Common myeloid progenitor, CD34-positive (primary cell): ENCODE results near the gene KCNS1.

ENCODE experiments used
- CTCF ChIA-PET: fragments of 350-600 bp; sonication (Branson Sonifier 250); formaldehyde crosslinking; loops from one replicate; lab custom pipeline; 2021; ENCODE audit warnings: antibody characterized with exemption; lab: Charles Lee
- POLR2A ChIA-PET: fragments of 350-600 bp; sonication (Branson Sonifier 250); formaldehyde crosslinking; loops from one replicate; lab custom pipeline; 2021; ENCODE audit warnings: antibody characterized with exemption; lab: Charles Lee
- DNase-seq, 3 donors: peaks; one replicate each; pipeline versions ENCODE4 v3.0.0 to v3.0.0-alpha.2; 2013
- H3K27ac ChIP-seq, 2 experiments: 1 replicate in 1 of 2; 2 replicates in 1 of 2; pipeline ENCODE4 v1.7.0; 2013; ENCODE audit warnings: inconsistent platforms in 2 of 2, low read length in 2 of 2, mild to moderate bottlenecking in 2 of 2, low read depth in 1 of 2, moderate library complexity in 1 of 2; ENCODE audit not compliant: severe bottlenecking in 2 of 2, insufficient read depth in 1 of 2, poor library complexity in 1 of 2
- H3K27me3 ChIP-seq, 5 experiments: replicated peaks in 2 of 5; 1 replicate in 3 of 5; 2 replicates in 2 of 5; pipeline versions ENCODE4 v1.6.1 to v1.7.0; 2013; ENCODE audit warnings: low read length in 4 of 5, mild to moderate bottlenecking in 2 of 5, moderate library complexity in 2 of 5, inconsistent platforms in 1 of 5; ENCODE audit not compliant: insufficient read depth in 5 of 5, control insufficient read depth in 4 of 5
- H3K36me3 ChIP-seq, 4 experiments: 1 replicate in 2 of 4; 2 replicates in 2 of 4; pipeline versions ENCODE4 v1.6.1 to v1.7.0; 2013; ENCODE audit warnings: low read length in 3 of 4, control low read depth in 1 of 4, mild to moderate bottlenecking in 1 of 4; ENCODE audit not compliant: control insufficient read depth in 4 of 4, insufficient read depth in 4 of 4
- H3K4me1 ChIP-seq, 4 experiments: 1 replicate in 3 of 4; 2 replicates in 1 of 4; pipeline versions ENCODE4 v1.6.1 to v1.7.1; 2013; ENCODE audit warnings: low read length in 3 of 4, mild to moderate bottlenecking in 3 of 4, control low read depth in 1 of 4, inconsistent platforms in 1 of 4, moderate library complexity in 1 of 4; ENCODE audit not compliant: control insufficient read depth in 4 of 4, insufficient read depth in 4 of 4; ENCODE audit errors: control extremely low read depth in 1 of 4
- H3K4me3 ChIP-seq, 7 experiments: 1 replicate in 4 of 7; 2 replicates in 3 of 7; pipeline versions ENCODE4 v1.5.1 to v1.7.0; 2013; ENCODE audit warnings: mild to moderate bottlenecking in 7 of 7, low read length in 6 of 7, moderate library complexity in 6 of 7, inconsistent platforms in 2 of 7, low read depth in 2 of 7, control low read depth in 1 of 7; ENCODE audit not compliant: insufficient read depth in 4 of 7, control insufficient read depth in 1 of 7; ENCODE audit errors: extremely low read depth in 1 of 7
- H3K9me3 ChIP-seq, 5 experiments: 1 replicate in 4 of 5; 2 replicates in 1 of 5; pipeline versions ENCODE4 v1.6.1 to v1.7.1; 2013; ENCODE audit warnings: low read length in 4 of 5, mild to moderate bottlenecking in 2 of 5, inconsistent platforms in 1 of 5, low read depth in 1 of 5, moderate library complexity in 1 of 5; ENCODE audit not compliant: control insufficient read depth in 4 of 5, insufficient read depth in 2 of 5; ENCODE audit errors: control extremely low read depth in 1 of 5
- WGBS: methylation state at CpG from one replicate; pipeline ENCODE4 v1.1.5; 2013; ENCODE audit not compliant: insufficient coverage; 5-methylcytosine and 5-hydroxymethylcytosine counted together

The KCNS1 gene

GRCh38 chr20:45128099-45128498 is 27.2 kb upstream of the KCNS1 start:
- WGBS: 80% methylated on average over 2 of the region's 2 CpGs
- ChIA-PET CTCF (interaction anchor here (1.1 kb wide), 1 partner anchor 16 kb away, joined by 3 read pairs; no protein-coding TSS in a partner anchor), POLR2A (no interaction called here)
- Histone ChIP-seq H3K27ac (no peak overlapping the region), H3K36me3 (no peaks in the 10 kb centered on the region), H3K9me3 (peaks cover 0 to 3% (median 0%) of the 10 kb centered on the region in 5 experiments), H3K4me3 (no peak overlapping the region), H3K4me1 (no peaks in the 10 kb centered on the region), H3K27me3 (peaks cover 4 to 41% (median 15%) of the 10 kb centered on the region in 5 experiments)
- no peak for DNase-seq

GRCh38 chr20:45124365-45124764 is 23.4 kb upstream of the KCNS1 start, which contains the start of gene WFDC12:
TSS of gene WFDC12 (minus strand) at chr20:45124465. CDS start at chr20:45124447, 18 bp downstream.
- DNase-seq: no peak
- POLR2A ChIA-PET: no interaction called here
- 92% methylated on average over 5 of the region's 6 CpGs for WGBS
- H3K27ac ChIP-seq: no peak within 1 kb of the TSS
- peaks cover 6 to 27% (median 9%) of the 10 kb centered on the region in 5 experiments for H3K27me3 ChIP-seq
- no peaks in the 10 kb centered on the region for H3K4me1 ChIP-seq
- peaks cover 0 to 7% (median 0%) of the 10 kb centered on the region in 5 experiments for H3K9me3 ChIP-seq
- H3K36me3 ChIP-seq: no peaks in the 10 kb centered on the region
- CTCF ChIA-PET: interaction anchor here (1.2 to 1.6 kb wide), 2 partner anchors 12 to 29 kb away, joined by 3 read pairs; no protein-coding TSS in a partner anchor
- no peak within 1 kb of the TSS for H3K4me3 ChIP-seq

- Histone ChIP-seq H3K4me1 (no peaks in the 10 kb centered on the region), H3K27ac (no peak overlapping the region), H3K27me3 (peaks cover 2 to 22% (median 8%) of the 10 kb centered on the region in 5 experiments), H3K36me3 (no peaks in the 10 kb centered on the region), H3K9me3 (peaks cover 0 to 7% (median 0%) of the 10 kb centered on the region in 5 experiments), H3K4me3 (no peak overlapping the region)
- DNase-seq: no peak
- CTCF ChIA-PET: interaction anchor here (0.8 to 0.9 kb wide), 2 partner anchors 11 to 18 kb away, joined by 3 read pairs; no protein-coding TSS in a partner anchor
- POLR2A ChIA-PET: no interaction called here
- 100% methylated on average over 1 of the region's 2 CpGs for WGBS
Observed at GRCh38 chr20:45121388-45121787, 20.5 kb upstream of the KCNS1 start.

- 88% methylated on average over 1 of the region's 2 CpGs for WGBS
- ChIA-PET POLR2A (no interaction called here), CTCF (no interaction called here)
- H3K27ac ChIP-seq: no peak overlapping the region
- no peaks in the 10 kb centered on the region for H3K36me3 ChIP-seq
- DNase-seq: no peak
- H3K4me3 ChIP-seq: no peak overlapping the region
- no peaks in the 10 kb centered on the region for H3K4me1 ChIP-seq
- peaks cover 0 to 7% (median 0%) of the 10 kb centered on the region in 5 experiments for H3K9me3 ChIP-seq
- peaks cover 2 to 19% (median 14%) of the 10 kb centered on the region in 5 experiments for H3K27me3 ChIP-seq
Observed at GRCh38 chr20:45119556-45120266, 18.8 kb upstream of the KCNS1 start.

GRCh38 chr20:45118028-45118427 is 17.1 kb upstream of the KCNS1 start:
- no CpG with 5 or more reads among the region's 2 CpGs for WGBS
- CTCF ChIA-PET: interaction anchor here (0.9 to 1.1 kb wide), 2 partner anchors 11 to 14 kb away, joined by 3 to 4 read pairs; no protein-coding TSS in a partner anchor
- no peak overlapping the region for H3K4me3 ChIP-seq
- DNase-seq: no peak
- H3K9me3 ChIP-seq: peaks cover 0 to 5% (median 0%) of the 10 kb centered on the region in 5 experiments
- POLR2A ChIA-PET: interaction anchor here (0.6 kb wide), 1 partner anchor 658 kb away, joined by 3 read pairs; no protein-coding TSS in a partner anchor
- no peaks in the 10 kb centered on the region for H3K4me1 ChIP-seq
- H3K27ac ChIP-seq: no peak overlapping the region
- peaks cover 2 to 16% (median 13%) of the 10 kb centered on the region in 5 experiments for H3K27me3 ChIP-seq
- H3K36me3 ChIP-seq: no peaks in the 10 kb centered on the region

GRCh38 chr20:45117581-45117980 is 16.7 kb upstream of the KCNS1 start:
- Histone ChIP-seq H3K27me3 (peaks cover 2 to 17% (median 13%) of the 10 kb centered on the region in 5 experiments), H3K4me1 (no peaks in the 10 kb centered on the region), H3K36me3 (no peaks in the 10 kb centered on the region), H3K4me3 (no peak overlapping the region), H3K27ac (no peak overlapping the region), H3K9me3 (peaks cover 0 to 5% (median 0%) of the 10 kb centered on the region in 5 experiments)
- ChIA-PET POLR2A (no interaction called here), CTCF (interaction anchor here (0.9 to 1.1 kb wide), 2 partner anchors 11 to 13 kb away, joined by 3 to 4 read pairs; no protein-coding TSS in a partner anchor)
- no peak for DNase-seq
- WGBS: 86% methylated on average over 4 of the region's 4 CpGs

GRCh38 chr20:45115829-45116228 is 14.9 kb upstream of the KCNS1 start:
- peaks cover 2 to 24% (median 13%) of the 10 kb centered on the region in 5 experiments for H3K27me3 ChIP-seq
- ChIA-PET POLR2A (no interaction called here), CTCF (interaction anchor here (1.7 kb wide), 1 partner anchor 22 kb away, joined by 3 read pairs; no protein-coding TSS in a partner anchor)

More at GRCh38 chr20:45115829-45116228, 14.9 kb upstream of the KCNS1 start:
- H3K4me1 ChIP-seq: no peaks in the 10 kb centered on the region
- DNase-seq: no peak
- 94% methylated on average over 3 of the region's 4 CpGs for WGBS
- no peaks in the 10 kb centered on the region for H3K36me3 ChIP-seq
- no peak overlapping the region for H3K27ac ChIP-seq
- H3K4me3 ChIP-seq: no peak overlapping the region
- H3K9me3 ChIP-seq: peaks cover 0 to 4% (median 0%) of the 10 kb centered on the region in 5 experiments
